ENCODE results near the gene GPRASP2.
"Not testable (repeated sequence)": the region's sequence is repeated elsewhere in the genome, so short reads cannot be mapped to it uniquely, and the experiment has no call there.

The GPRASP2 gene

GRCh38 chrX:102712216-102712966 is at the start of gene GPRASP2:
Gene GPRASP2, plus strand, starts transcription at chrX:102712448. Its CDS starts 2,422 bp downstream, at chrX:102714870.
- no peak for DNase-seq (ENCODE audit: low spot score)

- not testable (repeated sequence) for DNase-seq (ENCODE audit: low spot score)
Observed at GRCh38 chrX:102663820-102664219, 48.4 kb upstream of the GPRASP2 start.

- not testable (repeated sequence) for DNase-seq (ENCODE audit: low spot score)
Observed at GRCh38 chrX:102667034-102667433, 45.2 kb upstream of the GPRASP2 start.

- DNase-seq (ENCODE audit: low spot score), result no peak
Observed at GRCh38 chrX:102669526-102669925, 42.7 kb upstream of the GPRASP2 start.

GRCh38 chrX:102672856-102673255 is 39.4 kb upstream of the GPRASP2 start:
- DNase-seq (ENCODE audit: low spot score), result no peak

- not testable (repeated sequence) for DNase-seq (ENCODE audit: low spot score)
Observed at GRCh38 chrX:102677479-102677878, 34.8 kb upstream of the GPRASP2 start.

GRCh38 chrX:102684772-102685520 is 27.3 kb upstream of the GPRASP2 start:
- no peak for DNase-seq (ENCODE audit: low spot score)

GRCh38 chrX:102694749-102695148 is 17.5 kb upstream of the GPRASP2 start:
- no peak for DNase-seq (ENCODE audit: low spot score)

GRCh38 chrX:102696306-102696705 is 15.9 kb upstream of the GPRASP2 start:
- no peak for DNase-seq (ENCODE audit: low spot score)

GRCh38 chrX:102697494-102697893 is 14.8 kb upstream of the GPRASP2 start:
- no peak for DNase-seq (ENCODE audit: low spot score)

- DNase-seq (ENCODE audit: low spot score), result no peak
Observed at GRCh38 chrX:102708900-102709299, 3.3 kb upstream of the GPRASP2 start.

- no peak for DNase-seq (ENCODE audit: low spot score)
Observed at GRCh38 chrX:102711872-102712215, 404 bp upstream of the GPRASP2 start.

- DNase-seq (ENCODE audit: low spot score), result no peak
Observed at GRCh38 chrX:102712981-102713625, 855 bp downstream of the GPRASP2 start.

GRCh38 chrX:102714994-102715393 is 2.7 kb downstream of the GPRASP2 start:
- no peak for DNase-seq (ENCODE audit: low spot score)

GRCh38 chrX:102715967-102716366 is 3.7 kb downstream of the GPRASP2 start:
- no peak for DNase-seq (ENCODE audit: low spot score)

GRCh38 chrX:102720237-102721168 is 8.3 kb downstream of the GPRASP2 start, which contains the start of gene GPRASP3:
Gene GPRASP3, plus strand, starts transcription at chrX:102720743. Its CDS starts 28,253 bp downstream, at chrX:102748996.
- DNase-seq (ENCODE audit: low spot score), result no peak

- not testable (repeated sequence) for DNase-seq (ENCODE audit: low spot score)
Observed at GRCh38 chrX:102721169-102721506, 8.9 kb downstream of the GPRASP2 start.

- DNase-seq (ENCODE audit: low spot score), result no peak
Observed at GRCh38 chrX:102723456-102723855, 11.2 kb downstream of the GPRASP2 start.

GRCh38 chrX:102727761-102728160 is 15.5 kb downstream of the GPRASP2 start:
- DNase-seq (ENCODE audit: low spot score), result no peak

- DNase-seq (ENCODE audit: low spot score), result no peak
Observed at GRCh38 chrX:102728646-102729045, 16.4 kb downstream of the GPRASP2 start.

- no peak for DNase-seq (ENCODE audit: low spot score)
Observed at GRCh38 chrX:102739657-102740056, 27.4 kb downstream of the GPRASP2 start.

- DNase-seq (ENCODE audit: low spot score), result no peak
Observed at GRCh38 chrX:102744307-102744706, 32.1 kb downstream of the GPRASP2 start.
